Hematopoietic multipotent progenitor cell (in vitro differentiated cells): ENCODE data around the gene PRR23A. TPM values are rescaled to one million over a fixed set of nuclear protein-coding genes. Genes with fewer than 3 reads are reported as not detected.

Experiments used
- DNase-seq, 3 donors: peaks; one replicate each; pipeline ENCODE4 v3.0.0-alpha.2; 2011 to 2015; ENCODE audit warnings: low read depth in 2 of 3, low spot score in 2 of 3
- total RNA-seq: library from RNA; depleted of rRNA; stranded (reverse); fragments of >200 nt; gene quantifications from one replicate; pipeline ENCODE4 v1.2.3, GENCODE V29; 2012

PRR23A gene
- total RNA-seq, 1 donor, result not detected

GRCh38 chr3:138974462-138974861 lies 31.6 kb downstream of the PRR23A start:
- peak in 2 of 3 donors; percentile 46 to 72 for DNase-seq

- no peak for DNase-seq
Observed at GRCh38 chr3:138972941-138973340, 33.1 kb downstream of the PRR23A start.

DNA sequence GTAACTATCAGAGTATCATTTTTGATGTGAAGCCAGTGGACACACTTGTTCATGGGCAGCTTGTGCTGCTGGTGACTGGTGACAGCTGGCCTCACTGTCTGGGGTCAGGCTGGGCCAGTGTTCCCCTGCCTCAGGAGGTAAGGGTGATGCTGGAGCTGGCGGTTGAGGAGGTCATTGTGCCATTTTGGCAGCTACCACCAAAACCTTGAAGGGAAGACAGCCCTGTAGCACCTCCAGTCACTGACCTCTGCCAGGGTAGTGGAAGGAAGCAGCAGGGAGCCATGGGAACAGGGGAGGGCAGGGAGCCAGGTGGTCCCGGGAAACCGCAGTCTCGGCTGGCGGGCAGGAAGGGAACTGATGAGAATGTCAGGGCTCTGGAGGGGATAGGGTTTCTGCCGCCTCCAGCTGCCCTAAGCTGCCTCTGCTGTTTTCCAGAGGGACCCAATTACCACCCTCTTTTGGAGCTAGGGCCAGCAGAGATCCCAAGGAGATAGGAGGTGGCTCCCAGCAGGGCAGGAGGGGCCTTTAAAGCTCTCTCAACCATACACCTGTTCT lies 34.2 kb downstream of the PRR23A start:
- no peak for DNase-seq

GRCh38 chr3:138964923-138965322 lies 41.1 kb downstream of the PRR23A start:
- no peak for DNase-seq

DNA sequence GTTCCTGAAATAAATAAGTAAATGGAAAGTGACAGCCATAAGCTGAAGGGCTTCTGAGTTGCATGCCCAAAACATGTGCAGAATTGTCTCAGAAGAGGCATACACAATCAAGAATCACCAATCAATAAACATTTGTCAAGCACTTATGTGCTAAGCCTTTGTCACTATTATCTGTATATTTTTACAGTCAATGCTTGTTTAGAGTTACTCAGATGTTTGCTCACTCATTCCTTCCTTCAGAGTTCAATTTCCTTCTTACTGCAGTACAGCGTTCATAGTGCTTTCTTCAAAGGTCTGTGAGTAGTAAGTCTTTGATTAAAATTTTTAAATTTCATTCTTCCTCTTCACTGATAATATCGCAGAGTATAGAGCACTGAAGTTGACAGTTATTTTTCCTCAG lies 41.8 kb downstream of the PRR23A start:
- DNase-seq, result no peak

DNA sequence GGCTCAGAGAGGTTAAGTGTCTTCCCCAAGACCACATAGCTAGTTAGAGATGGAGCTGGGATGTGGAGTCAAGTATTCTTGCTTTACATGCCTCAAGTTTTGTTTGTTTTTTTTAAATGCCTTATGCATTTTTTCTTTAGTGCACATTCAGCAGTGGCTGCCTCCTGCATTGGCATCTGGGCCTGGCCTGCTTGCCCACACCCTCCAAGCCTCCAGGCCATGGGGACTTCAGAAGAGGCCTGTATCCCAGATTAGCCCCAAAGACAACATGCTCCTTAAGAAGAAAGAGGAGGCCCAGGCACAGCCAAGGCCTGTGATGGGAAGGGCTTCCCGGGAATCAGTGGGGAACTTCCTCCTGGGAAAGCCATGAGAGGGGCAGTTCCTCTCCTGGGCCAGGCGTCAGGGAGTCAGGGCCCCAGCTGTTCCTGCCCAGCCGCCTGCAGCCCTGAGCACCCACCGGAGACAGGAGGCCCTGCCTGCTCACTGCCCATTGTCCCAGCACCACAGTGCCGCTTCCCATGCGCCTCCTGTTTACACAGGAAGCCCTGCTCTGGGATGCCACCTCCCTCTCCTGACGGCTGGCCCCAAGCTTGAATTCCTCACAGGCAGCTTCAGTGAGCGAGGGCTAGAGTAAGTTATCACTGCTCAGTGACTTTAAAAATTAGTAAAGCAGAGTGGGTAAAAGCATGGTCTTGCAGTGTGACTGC lies 43.1 kb downstream of the PRR23A start:
- no peak for DNase-seq

- DNase-seq, result no peak
Observed at GRCh38 chr3:138960417-138960852, 45.6 kb downstream of the PRR23A start.

Other genes starting within 250 kb of the PRR23A start
- gene PIK3CB, start 171.3 kb downstream of the PRR23A start, total RNA-seq, result 15.3 TPM
- gene FOXL2, start 59.1 kb downstream of the PRR23A start, total RNA-seq, result under 0.01 TPM
- gene FOXL2NB, start 59.1 kb downstream of the PRR23A start, total RNA-seq, result under 0.01 TPM
- not detected for gene PRR23B, start 14.7 kb upstream of the PRR23A start, total RNA-seq
- not detected for gene PRR23C, start 38.6 kb upstream of the PRR23A start, total RNA-seq